ENCODE measurements around the gene SNTB2. TPM values are rescaled to one million over a fixed set of nuclear protein-coding genes. Genes with fewer than 3 reads are reported as not detected.
A peak's percentile ranks its signal among the peaks of the same experiment; 100 is the strongest.

Gene SNTB2
- total and polyA plus RNA-seq, 10 of the 15 experiments (the other 5 are each of a cell fraction or from before 2014, with no cell fraction given) = 1.2 to 15.7 (median 5.0) TPM

- TF ChIP-seq RELB (IDR thresholded peaks at IDR 0.05; ENCODE audit: low read depth) = peak; percentile 87
- peak; percentile 59; the same call in 1 of the 2 replicates for TF ChIP-seq SPI1 (IDR thresholded peaks at IDR 0.05; ENCODE audit: borderline replicate concordance, insufficient read depth, low read depth, low read length)
- peak; percentile 62 for TF ChIP-seq ZNF207 (IDR thresholded peaks at IDR 0.05; ENCODE audit: borderline replicate concordance)
- no peak for TF ChIP-seq ZBTB33 (IDR thresholded peaks at IDR 0.05)
- TF ChIP-seq WRNIP1 (IDR thresholded peaks at IDR 0.05; ENCODE audit: borderline replicate concordance, low read depth, low read length) = no peak
- TF ChIP-seq FOXK2 (IDR thresholded peaks at IDR 0.05) = peak; percentile 86
Observed at GRCh38 chr16:69339289-69340094, 152.5 kb downstream of the SNTB2 start, which contains the start of the genes COG8 and NIP7 (continued).
